ENCODE results near the gene TRAPPC3L. TPM values are rescaled to one million over a fixed set of nuclear protein-coding genes. Genes with fewer than 3 reads are reported as not detected.

The TRAPPC3L gene
- polyA plus RNA-seq, 1 donor from 2014 or later = not detected

- H3K9me2 ChIP-seq (ENCODE audit: insufficient read depth, low read length) = no peaks in the 10 kb centered on the region
- H3K36me3 ChIP-seq (ENCODE audit: insufficient read depth, low read length) = no peaks in the 10 kb centered on the region
- no peak overlapping the region for H3K4me2 ChIP-seq (ENCODE audit: low read length)
- H3K27me3 ChIP-seq (ENCODE audit: insufficient read depth, low read depth, low read length) = no peaks in the 10 kb centered on the region
- no peak overlapping the region for H3K9ac ChIP-seq (ENCODE audit: low read length)
- TF ChIP-seq SMC3 (conservative IDR thresholded peaks at IDR 0.05; ENCODE audit: poor library complexity) (no peak), CTCF (IDR thresholded peaks at IDR 0.05; ENCODE audit: poor library complexity, severe bottlenecking) (no peak), TAF1 (IDR thresholded peaks at IDR 0.05; ENCODE audit: low read depth) (no peak), POLR2AphosphoS5 (IDR thresholded peaks at IDR 0.05) (no peak), EZH2 (IDR thresholded peaks at IDR 0.05; ENCODE audit: borderline replicate concordance, insufficient read depth, low read length, poor library complexity, severe bottlenecking) (no peak), EP300 (conservative IDR thresholded peaks at IDR 0.05; ENCODE audit: poor library complexity, severe bottlenecking) (no peak), REST (IDR thresholded peaks at IDR 0.05; ENCODE audit: borderline replicate concordance) (no peak), RAD21 (conservative IDR thresholded peaks at IDR 0.05) (no peak), MXI1 (conservative IDR thresholded peaks at IDR 0.05; ENCODE audit: poor library complexity, severe bottlenecking) (no peak)
- no peaks in the 10 kb centered on the region for H3F3A ChIP-seq (ENCODE audit: insufficient read depth, low read length, poor library complexity, severe bottlenecking)
- peaks cover 3% of the 10 kb centered on the region for H3K79me2 ChIP-seq (replicated peaks; ENCODE audit: insufficient read depth, low read length)
- H3K9me3 ChIP-seq (ENCODE audit: low read length) = no peaks in the 10 kb centered on the region
- H3K4me3 ChIP-seq (ENCODE audit: low read length) = no peak overlapping the region
- H2AFZ ChIP-seq (ENCODE audit: low read depth, low read length) = no peak overlapping the region
- H3K27ac ChIP-seq (ENCODE audit: low read length) = no peak overlapping the region
- no peaks in the 10 kb centered on the region for H4K20me1 ChIP-seq (ENCODE audit: insufficient read depth)
These were observed 19.7 kb upstream of the TRAPPC3L start for GRCh38 chr6:116564921-116565872.

- H3K9me2 ChIP-seq (ENCODE audit: insufficient read depth, low read length) = no peaks in the 10 kb centered on the region
- H3K9me3 ChIP-seq (ENCODE audit: low read length) = no peaks in the 10 kb centered on the region
- H3K36me3 ChIP-seq (ENCODE audit: insufficient read depth, low read length) = no peaks in the 10 kb centered on the region
- no peak overlapping the region for H3K4me2 ChIP-seq (ENCODE audit: low read length)
- no peaks in the 10 kb centered on the region for H3K27me3 ChIP-seq (ENCODE audit: insufficient read depth, low read depth, low read length)
- no peak overlapping the region for H3K4me3 ChIP-seq (ENCODE audit: low read length)
- no peaks in the 10 kb centered on the region for H3K79me2 ChIP-seq (replicated peaks; ENCODE audit: insufficient read depth, low read length)
- H3K9ac ChIP-seq (ENCODE audit: low read length) = no peak overlapping the region
- TF ChIP-seq REST (IDR thresholded peaks at IDR 0.05; ENCODE audit: borderline replicate concordance) (no peak), MXI1 (conservative IDR thresholded peaks at IDR 0.05; ENCODE audit: poor library complexity, severe bottlenecking) (no peak), CTCF (IDR thresholded peaks at IDR 0.05; ENCODE audit: poor library complexity, severe bottlenecking) (no peak), RAD21 (conservative IDR thresholded peaks at IDR 0.05) (no peak), EP300 (conservative IDR thresholded peaks at IDR 0.05; ENCODE audit: poor library complexity, severe bottlenecking) (no peak), EZH2 (IDR thresholded peaks at IDR 0.05; ENCODE audit: borderline replicate concordance, insufficient read depth, low read length, poor library complexity, severe bottlenecking) (no peak), POLR2AphosphoS5 (IDR thresholded peaks at IDR 0.05) (no peak), SMC3 (conservative IDR thresholded peaks at IDR 0.05; ENCODE audit: poor library complexity) (no peak), TAF1 (IDR thresholded peaks at IDR 0.05; ENCODE audit: low read depth) (no peak)
- no peaks in the 10 kb centered on the region for H3F3A ChIP-seq (ENCODE audit: insufficient read depth, low read length, poor library complexity, severe bottlenecking)
- no peaks in the 10 kb centered on the region for H4K20me1 ChIP-seq (ENCODE audit: insufficient read depth)
- no peak overlapping the region for H2AFZ ChIP-seq (ENCODE audit: low read depth, low read length)
- H3K27ac ChIP-seq (ENCODE audit: low read length) = no peak overlapping the region
These were observed 18.8 kb upstream of the TRAPPC3L start for GRCh38 chr6:116564311-116564710.

All from neural cell (in vitro differentiated cells).